Mucosa of descending colon (tissue), 3 donors: ENCODE measurements around the gene DAND5. TPM values are rescaled to one million over a fixed set of nuclear protein-coding genes. Genes with fewer than 3 reads are reported as not detected.

ENCODE experiments used
- ATAC-seq: fragments of 200-7000 bp; cut with Tn5 transposase; one replicate; pipeline ENCODE4 v1.9.1; 2020; ENCODE audit warnings: mild to moderate bottlenecking, moderate library complexity
- DNase-seq, 3 donors: peaks; one replicate each; pipeline ENCODE4 v3.0.0-alpha.2; 2020
- H3K36me3 ChIP-seq: fragments of 200-600 bp; one replicate; pipeline ENCODE4 v1.8.0; 2021; ENCODE audit warnings: low read depth, mild to moderate bottlenecking
- H3K4me1 ChIP-seq: fragments of 200-600 bp; one replicate; pipeline ENCODE4 v1.8.0; 2021; ENCODE audit warnings: low read depth, mild to moderate bottlenecking
- H3K4me3 ChIP-seq: fragments of 200-600 bp; one replicate; pipeline ENCODE4 v1.8.0; 2021; ENCODE audit warnings: mild to moderate bottlenecking
- H3K9me3 ChIP-seq: fragments of 200-600 bp; one replicate; pipeline ENCODE4 v1.8.0; 2021; ENCODE audit warnings: mild to moderate bottlenecking
- intact Hi-C, 2 donors: fragments of 100-400 bp; cut with DNase I in 1 of 2; cut with micrococcal nuclease in 1 of 2; formaldehyde crosslinking; loops; one replicate each; pipeline versions ENCODE4 v1.11.0 to v1.11.1; 2022; cut with DNase I, micrococcal nuclease
- total RNA-seq, 3 donors: library from RNA; stranded (reverse); fragmentation: NEBNext Ultra II Directional in 2 of 3; extraction: Animal tissue kit (Norgen Biotek cat#: 25700) in 2 of 3; gene quantifications; one replicate each; pipeline versions ENCODE4 v1.2.1 to v1.2.4, GENCODE V29; 2021 to 2023
- TF ChIP-seq, protein P1 (sequence below): fragments of 200-600 bp; IDR thresholded peaks from one replicate; pipeline ENCODE4 v1.8.0; 2022; ENCODE audit warnings: antibody characterized with exemption, mild to moderate bottlenecking
- donor health status: DM: no; HTN: no; CAD: no; lungs with moderate emphysema.
- donor health status: DM: no; HTN: no; CAD: no.
- donor health status: DM: no; HTN: yes; CAD: no.

The DAND5 gene
- total RNA-seq, 3 donors from 2014 or later: 0.34 to 1.1 TPM; not detected in 1

DNA sequence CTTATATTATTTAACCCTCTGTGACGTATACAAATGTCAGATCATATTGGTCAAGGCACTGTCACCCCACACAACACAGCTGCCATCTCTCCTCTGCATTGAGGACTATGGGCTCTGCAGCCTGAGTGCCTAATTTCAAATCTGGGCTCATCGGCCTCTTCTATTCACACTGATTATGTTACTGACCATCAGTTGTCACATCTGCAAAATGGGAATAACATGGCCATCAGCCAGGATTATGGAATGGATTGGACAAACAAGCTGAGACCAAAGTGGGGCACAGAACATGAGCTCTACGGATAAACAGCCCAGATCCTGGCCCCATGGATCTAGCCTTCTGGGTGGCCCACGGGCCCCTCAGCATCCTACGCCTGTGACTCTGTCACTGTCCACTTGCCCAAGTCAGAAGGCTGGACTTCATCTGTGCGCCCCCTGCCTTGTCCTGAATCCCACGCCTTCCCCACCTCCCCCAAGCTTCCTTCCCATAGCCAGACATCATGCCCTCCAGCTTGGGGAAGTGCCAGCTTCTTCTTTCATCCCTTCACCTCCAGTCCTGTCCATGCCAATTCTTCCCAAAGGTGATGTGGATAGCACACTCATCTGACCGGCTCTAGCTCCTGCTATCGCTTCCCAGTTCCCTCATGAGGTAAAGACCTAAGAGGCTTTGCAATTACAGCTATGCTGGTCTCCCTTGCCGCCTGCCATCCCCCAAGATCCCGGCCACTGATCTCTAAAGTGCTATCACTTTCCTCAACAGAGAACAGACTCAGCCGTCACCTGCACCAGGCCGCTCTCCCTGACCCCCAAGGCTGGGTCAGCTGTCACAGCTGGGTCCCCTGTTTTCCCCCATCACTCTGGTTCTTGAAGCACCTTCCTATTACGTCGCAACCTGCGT is 36.7 kb upstream of the DAND5 start:
- Histone ChIP-seq H3K4me1 (peaks cover 10% of the 10 kb centered on the region), H3K4me3 (peak overlapping the region; percentile 82), H3K36me3 (no peaks in the 10 kb centered on the region), H3K9me3 (no peaks in the 10 kb centered on the region)
- intact Hi-C loops: no loop called here
- ATAC-seq (no peak), DNase-seq (no peak)
- TF ChIP-seq, protein P1, sequence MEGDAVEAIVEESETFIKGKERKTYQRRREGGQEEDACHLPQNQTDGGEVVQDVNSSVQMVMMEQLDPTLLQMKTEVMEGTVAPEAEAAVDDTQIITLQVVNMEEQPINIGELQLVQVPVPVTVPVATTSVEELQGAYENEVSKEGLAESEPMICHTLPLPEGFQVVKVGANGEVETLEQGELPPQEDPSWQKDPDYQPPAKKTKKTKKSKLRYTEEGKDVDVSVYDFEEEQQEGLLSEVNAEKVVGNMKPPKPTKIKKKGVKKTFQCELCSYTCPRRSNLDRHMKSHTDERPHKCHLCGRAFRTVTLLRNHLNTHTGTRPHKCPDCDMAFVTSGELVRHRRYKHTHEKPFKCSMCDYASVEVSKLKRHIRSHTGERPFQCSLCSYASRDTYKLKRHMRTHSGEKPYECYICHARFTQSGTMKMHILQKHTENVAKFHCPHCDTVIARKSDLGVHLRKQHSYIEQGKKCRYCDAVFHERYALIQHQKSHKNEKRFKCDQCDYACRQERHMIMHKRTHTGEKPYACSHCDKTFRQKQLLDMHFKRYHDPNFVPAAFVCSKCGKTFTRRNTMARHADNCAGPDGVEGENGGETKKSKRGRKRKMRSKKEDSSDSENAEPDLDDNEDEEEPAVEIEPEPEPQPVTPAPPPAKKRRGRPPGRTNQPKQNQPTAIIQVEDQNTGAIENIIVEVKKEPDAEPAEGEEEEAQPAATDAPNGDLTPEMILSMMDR: no peak

DNA sequence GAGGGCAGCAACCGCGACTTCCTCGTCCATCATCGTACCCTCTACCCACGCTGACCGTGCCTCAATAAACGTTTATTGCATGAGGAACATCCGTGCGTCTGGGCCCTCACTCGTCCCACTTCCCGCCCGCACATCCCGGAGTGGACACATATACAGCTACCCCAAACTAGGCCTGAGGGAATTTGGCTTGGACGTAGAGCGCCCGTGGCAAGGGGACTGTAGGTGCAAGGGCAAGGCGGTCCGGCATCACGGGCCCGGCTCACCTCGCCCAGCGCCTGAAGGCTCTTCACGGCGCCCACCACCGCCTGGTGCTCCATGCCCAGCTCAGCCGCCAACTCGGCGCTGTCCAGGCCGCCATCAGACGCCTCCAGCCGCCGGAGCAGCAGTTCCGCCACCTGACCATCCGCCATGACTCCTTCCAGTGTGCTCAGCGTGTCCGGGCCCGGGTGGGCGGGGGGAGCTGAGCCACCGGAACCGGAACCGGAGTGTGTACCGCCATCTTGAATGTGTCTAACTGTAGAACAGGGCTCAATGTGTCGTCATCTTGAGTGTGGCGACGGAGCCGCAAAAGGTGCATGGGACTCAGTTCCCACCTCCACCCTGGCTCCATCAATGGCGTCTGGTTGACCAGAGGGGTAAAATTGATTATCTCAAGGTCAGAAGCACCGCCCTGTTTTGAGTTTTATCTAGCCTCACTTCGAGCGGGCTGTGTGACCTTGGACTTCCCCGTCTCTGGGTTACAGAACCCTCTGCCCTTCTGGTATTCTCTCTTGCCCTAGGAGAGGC is 35.9 kb upstream of the DAND5 start, which contains the start of gene FARSA:
Gene FARSA (minus strand): TSS at position 425 of the 786 bp plus-strand sequence. CDS start 15 bp downstream, at position 410.
- ATAC-seq (peak; percentile 85), DNase-seq (peak; percentile 93 to 96 (median 95))
- TF ChIP-seq, protein P1: no peak
- Histone ChIP-seq H3K4me1 (peaks cover 13% of the 10 kb centered on the region), H3K36me3 (no peaks in the 10 kb centered on the region), H3K9me3 (no peaks in the 10 kb centered on the region), H3K4me3 (peak within 1 kb of the TSS; percentile 82)
- intact Hi-C loops: no loop called here

DNA sequence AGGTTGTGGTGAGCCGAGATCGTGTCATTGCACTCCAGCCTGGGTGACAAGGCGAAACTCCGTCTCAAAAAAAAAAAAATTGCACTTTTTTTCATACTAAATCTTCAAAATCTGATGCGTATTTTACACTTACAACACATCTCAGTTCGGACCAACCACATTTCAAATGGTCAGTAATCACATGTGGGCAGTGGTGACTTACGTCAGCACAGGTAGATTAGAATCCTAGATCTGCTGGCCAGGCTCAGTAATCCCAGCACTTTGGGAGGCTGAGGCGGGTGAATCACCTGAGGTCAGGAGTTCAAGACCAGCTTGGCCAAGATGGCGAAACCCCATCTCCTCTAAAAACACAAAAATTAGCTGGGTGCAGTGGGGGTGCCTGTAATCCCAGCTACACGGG is 34.3 kb upstream of the DAND5 start:
- Histone ChIP-seq H3K36me3 (no peaks in the 10 kb centered on the region), H3K4me1 (peaks cover 20% of the 10 kb centered on the region), H3K4me3 (no peak overlapping the region), H3K9me3 (no peaks in the 10 kb centered on the region)
- ATAC-seq (no peak), DNase-seq (no peak)
- intact Hi-C loops: no loop called here
- TF ChIP-seq, protein P1: no peak

DNA sequence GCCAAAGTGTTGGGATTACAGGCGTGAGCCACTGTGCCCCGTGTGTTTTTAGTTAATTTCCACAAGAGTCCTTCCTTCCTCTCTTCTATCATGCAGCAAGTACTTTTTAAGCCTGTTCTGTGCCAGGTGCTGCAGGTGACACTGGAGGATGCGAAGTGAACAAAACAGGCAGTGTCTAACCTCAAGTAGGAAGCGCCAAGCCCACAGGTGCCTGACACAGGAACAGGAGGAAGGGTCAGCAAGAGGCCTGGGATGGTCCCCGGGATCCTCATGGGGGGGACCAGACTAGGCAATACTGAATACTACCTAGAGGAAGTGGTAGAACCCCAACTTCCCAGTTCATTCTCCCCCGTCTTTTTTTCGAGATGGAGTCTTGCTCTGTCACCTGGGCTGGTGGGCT is 32.8 kb upstream of the DAND5 start:
- Histone ChIP-seq H3K36me3 (no peaks in the 10 kb centered on the region), H3K9me3 (no peaks in the 10 kb centered on the region), H3K4me3 (no peak overlapping the region), H3K4me1 (peaks cover 28% of the 10 kb centered on the region)
- TF ChIP-seq, protein P1: no peak
- intact Hi-C loops: no loop called here
- ATAC-seq: no peak
- DNase-seq: no peak

DNA sequence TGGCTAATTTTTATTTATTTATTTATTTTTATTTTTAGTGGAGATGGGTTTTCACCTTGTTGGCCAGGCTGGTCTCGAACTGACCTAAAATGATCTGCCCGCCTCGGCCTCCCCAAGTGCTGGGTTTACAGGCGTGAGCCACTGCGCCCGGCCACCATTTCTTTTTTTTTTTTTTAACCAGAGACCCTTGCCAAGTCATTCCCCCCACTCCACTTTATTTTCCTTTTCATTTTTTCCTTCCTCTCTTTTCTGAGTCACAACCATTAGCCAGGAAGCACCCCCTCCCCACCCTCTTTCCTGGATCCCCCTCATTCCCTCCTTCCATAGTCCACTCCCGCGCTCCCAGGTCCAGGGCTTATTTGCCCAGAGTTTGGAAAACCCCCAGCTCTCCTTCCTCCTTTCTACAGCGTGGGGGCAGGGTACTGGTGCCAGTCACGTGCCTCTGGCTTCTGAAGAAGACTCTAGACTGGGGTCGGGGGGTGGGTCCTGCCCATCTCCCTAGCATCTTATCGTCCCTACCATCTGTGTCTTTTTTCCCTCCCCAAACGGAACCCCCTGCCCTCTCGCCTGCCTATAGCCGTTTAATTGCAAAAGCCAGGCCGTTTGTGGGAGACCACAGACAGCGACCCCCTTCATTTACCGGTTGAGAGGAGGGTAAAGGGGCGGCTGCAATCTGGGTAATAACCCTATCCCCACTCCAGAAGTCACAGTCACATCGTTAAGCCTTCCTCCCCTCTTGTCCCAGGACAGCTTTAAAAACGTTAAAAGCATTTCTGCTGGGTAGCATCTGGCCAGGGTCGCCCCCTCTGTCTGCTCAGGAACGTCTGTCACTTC is 32.1 kb upstream of the DAND5 start:
- intact Hi-C loops: no loop called here
- DNase-seq (peak in 1 of 3 donors; percentile 49), ATAC-seq (no peak)
- H3K9me3 ChIP-seq: no peaks in the 10 kb centered on the region
- TF ChIP-seq, protein P1: no peak
- peaks cover 27% of the 10 kb centered on the region for H3K4me1 ChIP-seq
- H3K36me3 ChIP-seq: no peaks in the 10 kb centered on the region
- no peak overlapping the region for H3K4me3 ChIP-seq
